IMR-90 (cell line): ENCODE measurements around the gene TPO. TPM values are rescaled to one million over a fixed set of nuclear protein-coding genes. Genes with fewer than 3 reads are reported as not detected.

Experiments
- ATAC-seq: fragments of 200-7000 bp; cut with Tn5 transposase; 2 replicates; pipeline ENCODE4 v1.9.1; 2020; ENCODE audit warnings: low read depth, mild to moderate bottlenecking, moderate library complexity
- BruUV-seq: library from RNA; stranded (reverse); fragments of 400-500 nt; replicated peaks from 2 replicates; lab custom pipeline; 2021; lab: Mats Ljungman, UMichigan
- CTCF ChIA-PET: fragments of 300-600 bp; formaldehyde crosslinking; extraction: SDS; loops from one replicate; lab custom pipeline; 2021; ENCODE audit warnings: antibody characterized with exemption; lab: Yijun Ruan, JAX
- POLR2A ChIA-PET: fragments of 300-600 bp; sonication (Branson Sonifier 250); formaldehyde crosslinking; loops from one replicate; lab custom pipeline; 2022; ENCODE audit warnings: antibody characterized with exemption; ENCODE audit not compliant: unreplicated experiment; lab: Charles Lee
- DNase-seq: peaks from one replicate; pipeline ENCODE4 v3.0.0; 2013
- H2AFZ ChIP-seq: replicated peaks from 2 replicates; pipeline ENCODE3; 2013; ENCODE audit warnings: low read length, mild to moderate bottlenecking; ENCODE audit not compliant: poor library complexity
- H2AK5ac ChIP-seq: 2 replicates; pipeline ENCODE4 v1.6.1; 2013; ENCODE audit warnings: low read depth, low read length, inconsistent platforms
- H2AK9ac ChIP-seq: replicated peaks from 2 replicates; pipeline ENCODE3; 2013; ENCODE audit warnings: mild to moderate bottlenecking, low read depth, low read length, moderate library complexity; ENCODE audit not compliant: poor library complexity
- H2BK120ac ChIP-seq: 2 replicates; pipeline ENCODE4 v1.6.1; 2013; ENCODE audit warnings: low read depth, low read length, inconsistent platforms
- H2BK15ac ChIP-seq: 3 replicates; pipeline ENCODE4 v1.6.1; 2013; ENCODE audit warnings: low read depth, low read length, inconsistent platforms
- H2BK20ac ChIP-seq: 2 replicates; pipeline ENCODE4 v1.6.1; 2013; ENCODE audit warnings: low read depth, mild to moderate bottlenecking, inconsistent platforms, low read length, moderate library complexity
- H2BK5ac ChIP-seq: 2 replicates; pipeline ENCODE4 v1.6.1; 2013; ENCODE audit warnings: mild to moderate bottlenecking, low read depth, low read length, inconsistent platforms; ENCODE audit not compliant: poor library complexity, severe bottlenecking
- H3K14ac ChIP-seq: replicated peaks from 2 replicates; pipeline ENCODE4 v1.6.1; 2013; ENCODE audit warnings: low read depth, low read length, inconsistent platforms
- H3K18ac ChIP-seq: 2 replicates; pipeline ENCODE4 v1.6.1; 2013; ENCODE audit warnings: low read depth, low read length, control low read depth
- H3K23ac ChIP-seq: 2 replicates; pipeline ENCODE4 v1.6.1; 2013; ENCODE audit warnings: low read depth, low read length, inconsistent platforms
- H3K27ac ChIP-seq: 2 replicates; pipeline ENCODE4 v1.5.1; 2013; ENCODE audit warnings: mild to moderate bottlenecking, control low read depth, low read length; ENCODE audit not compliant: insufficient read depth
- H3K27me3 ChIP-seq: 2 replicates; pipeline ENCODE4 v1.6.1; 2013; ENCODE audit warnings: low read length; ENCODE audit not compliant: control insufficient read depth, insufficient read depth
- H3K36me3 ChIP-seq: 2 replicates; pipeline ENCODE4 v1.6.1; 2013; ENCODE audit warnings: low read length, mixed read lengths; ENCODE audit not compliant: control insufficient read depth, insufficient read depth
- H3K4ac ChIP-seq: 2 replicates; pipeline ENCODE4 v1.6.1; 2013; ENCODE audit warnings: low read depth, low read length, inconsistent platforms
- H3K4me1 ChIP-seq: 2 replicates; pipeline ENCODE4 v1.6.1; 2013; ENCODE audit warnings: low read length, mixed read lengths; ENCODE audit not compliant: control insufficient read depth, insufficient read depth
- H3K4me2 ChIP-seq: 2 replicates; pipeline ENCODE4 v1.6.1; 2013; ENCODE audit warnings: low read depth, mild to moderate bottlenecking, control low read depth, low read length, moderate library complexity
- H3K4me3 ChIP-seq: 2 replicates; pipeline ENCODE4 v1.5.1; 2013; ENCODE audit warnings: low read depth, mild to moderate bottlenecking, control low read depth, low read length, moderate library complexity; ENCODE audit not compliant: insufficient read depth
- H3K56ac ChIP-seq: 2 replicates; pipeline ENCODE4 v1.6.1; 2013; ENCODE audit warnings: low read length, inconsistent platforms; ENCODE audit not compliant: insufficient read depth; ENCODE audit errors: extremely low read depth
- H3K79me1 ChIP-seq, 2 experiments: 2 replicates each; pipeline ENCODE4 v1.6.1; 2013; ENCODE audit warnings: low read length in 2 of 2, inconsistent platforms in 1 of 2, low read depth in 1 of 2
- H3K9ac ChIP-seq: 2 replicates; pipeline ENCODE4 v1.6.1; 2013; ENCODE audit warnings: low read depth, low read length, control low read depth
- H3K9me1 ChIP-seq: 2 replicates; pipeline ENCODE4 v1.6.1; 2013; ENCODE audit warnings: low read length, inconsistent platforms; ENCODE audit not compliant: insufficient read depth
- H3K9me3 ChIP-seq: 2 replicates; pipeline ENCODE4 v1.6.1; 2013; ENCODE audit warnings: low read length; ENCODE audit not compliant: control insufficient read depth, insufficient read depth
- H4K20me1 ChIP-seq: 2 replicates; pipeline ENCODE4 v1.6.1; 2013; ENCODE audit warnings: low read length, inconsistent platforms; ENCODE audit not compliant: insufficient read depth
- H4K5ac ChIP-seq: 2 replicates; pipeline ENCODE4 v1.6.1; 2013; ENCODE audit warnings: mild to moderate bottlenecking, low read depth, low read length, control low read depth
- H4K8ac ChIP-seq, 2 experiments: 2 replicates each; pipeline ENCODE4 v1.6.1; 2013; ENCODE audit warnings: low read depth in 2 of 2, low read length in 2 of 2, control low read depth in 1 of 2, inconsistent platforms in 1 of 2
- H4K91ac ChIP-seq: 2 replicates; pipeline ENCODE4 v1.6.1; 2013; ENCODE audit warnings: low read depth, low read length, inconsistent platforms; ENCODE audit not compliant: insufficient read depth
- CEBPB ChIP-seq: IDR thresholded peaks from 2 replicates; pipeline ENCODE4 v1.6.1; 2012; ENCODE audit warnings: low read depth, low read length, improper control_type of control experiment
- RFX5 ChIP-seq: IDR thresholded peaks from 2 replicates; pipeline ENCODE4 v1.8.0; 2012; ENCODE audit warnings: low read depth, mild to moderate bottlenecking, low read length, moderate library complexity
- SMC3 ChIP-seq: fragments of 150-350 bp; IDR thresholded peaks from 2 replicates; pipeline ENCODE4 v1.6.1; 2016; ENCODE audit warnings: low read depth, mild to moderate bottlenecking, antibody characterized with exemption, low read length, moderate library complexity
- WGBS, 2 experiments: methylation state at CpG; one replicate each; pipeline versions ENCODE4 v1.1.5 to v1.1.7; 2013; ENCODE audit warnings: missing lambda C conversion rate in 2 of 2; ENCODE audit not compliant: insufficient read length in 1 of 2; ENCODE audit errors: extremely low coverage in 2 of 2; 5-methylcytosine and 5-hydroxymethylcytosine counted together
- dilution Hi-C: fragments of 300-500 bp; cut with HindIII; formaldehyde crosslinking; loops from one replicate; pipeline ENCODE4 v1.14.3; 2018; ENCODE audit warnings: low sequenced_read_pairs; ENCODE audit not compliant: unreplicated experiment
- in situ Hi-C: fragments of 300-500 bp; cut with MboI; formaldehyde crosslinking; loops from 3 replicates; pipeline ENCODE4 v1.14.3; 2019; ENCODE audit warnings: low sequenced_read_pairs, inconsistent platforms, mixed read lengths
- intact Hi-C: fragments of 100-400 bp; cut with micrococcal nuclease; formaldehyde crosslinking; loops from 2 replicates; pipeline ENCODE4 v1.10.0; 2022
- polyA plus RNA-seq, 3 experiments: library from polyadenylated mRNA; depleted of rRNA; stranded (reverse); fragments of >200 nt; gene quantifications; 2 replicates each; pipeline ENCODE4 v1.2.3, GENCODE V29; 2012; ENCODE audit warnings: low replicate concordance in 1 of 3
- total RNA-seq: library from RNA; depleted of rRNA; stranded (reverse); fragments of >200 nt; gene quantifications from 2 replicates; pipeline ENCODE4 v1.2.3, GENCODE V29; 2012

Gene TPO
- total and polyA plus RNA-seq, 2 of the 4 experiments (the other 2 are of a cell fraction) = not detected

- H2BK120ac ChIP-seq = no peak overlapping the region
- intact Hi-C loops (no loop called here), dilution Hi-C loops (no loop called here), in situ Hi-C loops (no loop called here)
- no peak overlapping the region for H2BK5ac ChIP-seq
- no peak overlapping the region for H3K4me3 ChIP-seq
- no peak overlapping the region for H2BK15ac ChIP-seq
- no peaks in the 10 kb centered on the region for H4K20me1 ChIP-seq
- H2AFZ ChIP-seq = no peak overlapping the region
- no peak overlapping the region for H3K27ac ChIP-seq
- DNase-seq = no peak
- no peak overlapping the region for H3K9ac ChIP-seq
- no peak overlapping the region for H3K23ac ChIP-seq
- no peak overlapping the region for H2AK9ac ChIP-seq
- H2AK5ac ChIP-seq = no peak overlapping the region
- ATAC-seq = no peak
- no peak overlapping the region for H4K91ac ChIP-seq
- no peaks in the 10 kb centered on the region for H3K36me3 ChIP-seq
- no peaks in the 10 kb centered on the region for H3K79me1 ChIP-seq
- H3K56ac ChIP-seq = no peak overlapping the region
- H3K27me3 ChIP-seq = no peaks in the 10 kb centered on the region; the same call in 1 of the 2 replicates
- ChIA-PET CTCF (no interaction called here), POLR2A (no interaction called here)
- no peak overlapping the region for H4K5ac ChIP-seq
- no peak overlapping the region for H3K4ac ChIP-seq
- WGBS, 2 experiments = 80% methylated on average over 5 of the region's 10 CpGs; no CpG with 5 or more reads in 1 of the 2 experiments
- no peak overlapping the region for H2BK20ac ChIP-seq
- H3K18ac ChIP-seq = no peak overlapping the region
- no peaks in the 10 kb centered on the region for H3K9me1 ChIP-seq
- no peaks in the 10 kb centered on the region for H3K4me1 ChIP-seq
- no peak overlapping the region for H3K4me2 ChIP-seq
- no TSS peak for BruUV-seq
- H4K8ac ChIP-seq = no peak overlapping the region
- no peak overlapping the region for H3K14ac ChIP-seq
- no peaks in the 10 kb centered on the region for H3K9me3 ChIP-seq
- TF ChIP-seq CEBPB (no peak), RFX5 (no peak), SMC3 (no peak)
Measured at GRCh38 chr2:1504311-1504750, 91.1 kb downstream of the TPO start.
